HCT116 (cell line): ENCODE data around the gene IMPACT. TPM values are rescaled to one million over a fixed set of nuclear protein-coding genes. Genes with fewer than 3 reads are reported as not detected.

ENCODE experiments used
- ATAC-seq: fragments of 200-7000 bp; cut with Tn5 transposase; 2 replicates; pipeline ENCODE4 v1.9.1; 2020; ENCODE audit warnings: mild to moderate bottlenecking, moderate library complexity
- BruUV-seq: library from RNA; stranded (reverse); fragments of 400-500 nt; replicated peaks from 2 replicates; lab custom pipeline; 2021; lab: Mats Ljungman, UMichigan
- CTCF ChIA-PET: fragments of 300-600 bp; sonication (Branson Sonifier 250); formaldehyde crosslinking; loops from one replicate; lab custom pipeline; 2021; ENCODE audit warnings: antibody characterized with exemption; lab: Charles Lee
- POLR2A ChIA-PET: fragments of 300-600, 350-600 bp; sonication (Branson Sonifier 250); formaldehyde crosslinking; loops from one replicate; lab custom pipeline; 2021; ENCODE audit warnings: antibody characterized with exemption; lab: Charles Lee
- RAD21 ChIA-PET, 2 experiments: fragments of 300-600 bp; sonication (Branson Sonifier 250); formaldehyde crosslinking; loops; one replicate each; lab custom pipeline; 2023; ENCODE audit warnings: low total read pairs in 2 of 2; ENCODE audit not compliant: uncharacterized antibody in 2 of 2, unreplicated experiment in 2 of 2, low non-redundant PET in 1 of 2; lab: Charles Lee
- DNase-seq: peaks from one replicate; pipeline ENCODE4 v3.0.0-alpha.2; 2010; ENCODE audit warnings: low read depth, low spot score
- H2AFZ ChIP-seq: fragments of 200-600 bp; shearing (Covaris generic), sonication (generic); 2 replicates; pipeline ENCODE4 v1.6.1; 2017; ENCODE audit warnings: low read depth, mixed run types, mixed read lengths, antibody characterized with exemption, low read length; ENCODE audit not compliant: poor library complexity, severe bottlenecking
- H3K27ac ChIP-seq: 2 replicates; pipeline ENCODE4 v1.5.1; 2012; ENCODE audit warnings: low read depth, low read length
- H3K27me3 ChIP-seq: fragments of 200-600 bp; sonication (generic); 2 replicates; pipeline ENCODE4 v1.6.1; 2016; ENCODE audit warnings: mixed run types, low read length, mixed read lengths; ENCODE audit not compliant: insufficient read depth
- H3K36me3 ChIP-seq, 2 experiments: fragments of 200-500 bp in 1 of 2; fragments of 200-600 bp in 1 of 2; sonication (Bioruptor generic) in 1 of 2; sonication (generic) in 1 of 2; 2 replicates each; pipeline versions ENCODE4 v1.5.1 to v1.6.1; 2014 to 2016; ENCODE audit warnings: low read length in 2 of 2, inconsistent platforms in 1 of 2, mixed read lengths in 1 of 2, mixed run types in 1 of 2; ENCODE audit not compliant: insufficient read depth in 2 of 2, control insufficient read depth in 1 of 2
- H3K4me1 ChIP-seq, 2 experiments: fragments of 200-600 bp in 1 of 2; sonication (generic) in 1 of 2; 2 replicates each; pipeline versions ENCODE4 v1.5.1 to v1.6.1; 2012 to 2017; ENCODE audit warnings: low read length in 2 of 2, inconsistent platforms in 1 of 2, mild to moderate bottlenecking in 1 of 2, mixed read lengths in 1 of 2, mixed run types in 1 of 2, moderate library complexity in 1 of 2; ENCODE audit not compliant: insufficient read depth in 2 of 2, control insufficient read depth in 1 of 2
- H3K4me2 ChIP-seq: fragments of 200-600 bp; sonication (generic); 2 replicates; pipeline ENCODE4 v1.6.1; 2017; ENCODE audit warnings: mixed run types, low read length, mixed read lengths
- H3K4me3 ChIP-seq, 2 experiments: fragments of 200-600 bp in 1 of 2; sonication (generic) in 1 of 2; replicated peaks in 1 of 2; 2 replicates each; pipeline ENCODE4 v1.5.1; 2011 to 2016; ENCODE audit warnings: low read length in 2 of 2, control low read depth in 1 of 2, low read depth in 1 of 2, mild to moderate bottlenecking in 1 of 2, mixed read lengths in 1 of 2, mixed run types in 1 of 2
- H3K79me2 ChIP-seq: fragments of 200-600 bp; sonication (generic); 2 replicates; pipeline ENCODE4 v1.6.1; 2017; ENCODE audit warnings: mild to moderate bottlenecking, mixed run types, low read length, moderate library complexity, mixed read lengths; ENCODE audit not compliant: insufficient read depth
- H3K9ac ChIP-seq: fragments of 200-600 bp; sonication (generic); 2 replicates; pipeline ENCODE4 v1.6.1; 2016; ENCODE audit warnings: low read length, mixed read lengths
- H3K9me2 ChIP-seq: fragments of 200-600 bp; sonication (generic), shearing (Covaris generic); 2 replicates; pipeline ENCODE4 v1.6.1; 2017; ENCODE audit warnings: mixed run types, mild to moderate bottlenecking, moderate library complexity; ENCODE audit not compliant: insufficient read depth
- H3K9me3 ChIP-seq, 2 experiments: fragments of 200-500 bp in 1 of 2; fragments of 200-600 bp in 1 of 2; sonication (Bioruptor generic) in 1 of 2; sonication (generic) in 1 of 2; 2 replicates each; pipeline ENCODE4 v1.6.1; 2014 to 2017; ENCODE audit warnings: low read length in 2 of 2, mixed read lengths in 2 of 2, inconsistent platforms in 1 of 2, low read depth in 1 of 2, mild to moderate bottlenecking in 1 of 2, mixed run types in 1 of 2, moderate library complexity in 1 of 2; ENCODE audit not compliant: control insufficient read depth in 1 of 2, insufficient read depth in 1 of 2
- H4K20me1 ChIP-seq: fragments of 200-600 bp; sonication (generic), shearing (Covaris generic); 2 replicates; pipeline ENCODE4 v1.6.1; 2017; ENCODE audit warnings: mixed run types, mild to moderate bottlenecking, moderate library complexity; ENCODE audit not compliant: insufficient read depth
- CBX3 ChIP-seq: IDR thresholded peaks from 2 replicates; pipeline ENCODE4 v1.6.1; 2012; ENCODE audit warnings: low read depth
- EGR1 ChIP-seq: IDR thresholded peaks from 2 replicates; pipeline ENCODE4 v1.6.1; 2012; ENCODE audit warnings: low read depth
- EZH2 ChIP-seq: fragments of 200-600 bp; sonication (generic); IDR thresholded peaks from 2 replicates; pipeline ENCODE4 v1.6.1; 2017; ENCODE audit warnings: antibody characterized with exemption, mixed run types
- EZH2phosphoT487 ChIP-seq: fragments of 200-600 bp; IDR thresholded peaks from 2 replicates; pipeline ENCODE4 v1.6.1; 2018; ENCODE audit warnings: antibody characterized with exemption, borderline replicate concordance
- FOSL1 ChIP-seq: IDR thresholded peaks from 2 replicates; pipeline ENCODE4 v1.6.1; 2012; ENCODE audit warnings: low read depth
- JUND ChIP-seq: IDR thresholded peaks from 2 replicates; pipeline ENCODE4 v1.6.1; 2012
- POLR2A ChIP-seq: IDR thresholded peaks from 2 replicates; pipeline ENCODE4 v1.7.0; 2011; ENCODE audit warnings: borderline replicate concordance; ENCODE audit not compliant: insufficient read depth, insufficient read length; ENCODE audit errors: extremely low read depth
- RAD21 ChIP-seq: IDR thresholded peaks from 2 replicates; pipeline ENCODE4 v1.6.1; 2012; ENCODE audit warnings: low read depth, mild to moderate bottlenecking
- SRF ChIP-seq: IDR thresholded peaks from 2 replicates; pipeline ENCODE4 v1.6.1; 2012; ENCODE audit warnings: low read depth
- YY1 ChIP-seq: IDR thresholded peaks from 2 replicates; pipeline ENCODE4 v1.6.1; 2011; ENCODE audit warnings: low read length, low read depth, moderate library complexity, mild to moderate bottlenecking; ENCODE audit not compliant: insufficient replicate concordance; ENCODE audit errors: extremely low read depth
- intact Hi-C: fragments of 100-400 bp; cut with micrococcal nuclease; formaldehyde crosslinking; loops from 2 replicates; pipeline ENCODE4 v1.10.0; 2022
- total RNA-seq: library from RNA; stranded (reverse); gene quantifications from one replicate; pipeline ENCODE4 v1.2.1, GENCODE V29; 2021; ENCODE audit not compliant: unreplicated experiment
- TF ChIP-seq, protein P1 (sequence below): IDR thresholded peaks from 2 replicates; pipeline ENCODE4 v1.6.1; 2012
- TF ChIP-seq, protein P2 (sequence below): IDR thresholded peaks from 2 replicates; pipeline ENCODE4 v1.6.1; 2012; ENCODE audit warnings: low read depth

IMPACT gene
- total RNA-seq, 1 experiment from 2014 or later, result 46.4 TPM

DNA sequence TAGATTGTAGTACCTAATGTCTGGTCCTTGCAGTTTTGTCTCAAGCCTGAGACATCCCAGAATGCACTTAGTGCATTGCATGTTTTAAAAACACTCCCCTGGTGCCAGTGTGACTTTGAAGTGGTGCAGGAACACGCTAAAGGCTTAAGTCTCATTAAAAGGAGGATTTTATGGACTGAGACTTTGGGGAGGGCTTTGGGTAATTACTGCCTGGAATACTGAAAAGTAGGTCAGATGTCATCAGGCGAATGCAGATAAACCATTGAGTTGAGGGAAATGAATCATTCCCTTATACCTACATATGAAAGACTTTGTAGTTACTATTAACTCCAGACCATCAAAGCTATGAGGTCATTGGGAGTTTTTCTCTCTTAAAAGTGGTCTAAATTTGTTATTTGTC is 25.9 kb upstream of the IMPACT start:
- DNase-seq (no peak), ATAC-seq (no peak)
- Histone ChIP-seq H4K20me1 (no peaks in the 10 kb centered on the region), H3K79me2 (peaks cover 11% of the 10 kb centered on the region), H3K4me3 (no peak overlapping the region), H3K36me3 (no peaks in the 10 kb centered on the region), H3K27ac (peak overlapping the region; percentile 26; the same call in 1 of the 2 replicates), H3K9me2 (no peaks in the 10 kb centered on the region), H3K4me2 (peak overlapping the region; percentile 50), H3K9me3 (no peaks in the 10 kb centered on the region), H2AFZ (no peak overlapping the region), H3K27me3 (no peaks in the 10 kb centered on the region), H3K9ac (no peak overlapping the region), H3K4me1 (peaks cover 42 to 50% of the 10 kb centered on the region in 2 experiments)
- BruUV-seq, result no TSS peak
- RAD21 ChIA-PET, result no interaction called here
- CTCF ChIA-PET, result no interaction called here
- POLR2A ChIA-PET, result no interaction called here
- intact Hi-C loops, result no loop called here
- TF ChIP-seq EGR1 (no peak), RAD21 (no peak), YY1 (no peak), EZH2phosphoT487 (no peak), POLR2A (no peak), JUND (no peak), FOSL1 (no peak), EZH2 (no peak), CBX3 (no peak), SRF (no peak)
- TF ChIP-seq, protein P1, sequence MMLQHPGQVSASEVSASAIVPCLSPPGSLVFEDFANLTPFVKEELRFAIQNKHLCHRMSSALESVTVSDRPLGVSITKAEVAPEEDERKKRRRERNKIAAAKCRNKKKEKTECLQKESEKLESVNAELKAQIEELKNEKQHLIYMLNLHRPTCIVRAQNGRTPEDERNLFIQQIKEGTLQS, result no peak
- TF ChIP-seq, protein P2, sequence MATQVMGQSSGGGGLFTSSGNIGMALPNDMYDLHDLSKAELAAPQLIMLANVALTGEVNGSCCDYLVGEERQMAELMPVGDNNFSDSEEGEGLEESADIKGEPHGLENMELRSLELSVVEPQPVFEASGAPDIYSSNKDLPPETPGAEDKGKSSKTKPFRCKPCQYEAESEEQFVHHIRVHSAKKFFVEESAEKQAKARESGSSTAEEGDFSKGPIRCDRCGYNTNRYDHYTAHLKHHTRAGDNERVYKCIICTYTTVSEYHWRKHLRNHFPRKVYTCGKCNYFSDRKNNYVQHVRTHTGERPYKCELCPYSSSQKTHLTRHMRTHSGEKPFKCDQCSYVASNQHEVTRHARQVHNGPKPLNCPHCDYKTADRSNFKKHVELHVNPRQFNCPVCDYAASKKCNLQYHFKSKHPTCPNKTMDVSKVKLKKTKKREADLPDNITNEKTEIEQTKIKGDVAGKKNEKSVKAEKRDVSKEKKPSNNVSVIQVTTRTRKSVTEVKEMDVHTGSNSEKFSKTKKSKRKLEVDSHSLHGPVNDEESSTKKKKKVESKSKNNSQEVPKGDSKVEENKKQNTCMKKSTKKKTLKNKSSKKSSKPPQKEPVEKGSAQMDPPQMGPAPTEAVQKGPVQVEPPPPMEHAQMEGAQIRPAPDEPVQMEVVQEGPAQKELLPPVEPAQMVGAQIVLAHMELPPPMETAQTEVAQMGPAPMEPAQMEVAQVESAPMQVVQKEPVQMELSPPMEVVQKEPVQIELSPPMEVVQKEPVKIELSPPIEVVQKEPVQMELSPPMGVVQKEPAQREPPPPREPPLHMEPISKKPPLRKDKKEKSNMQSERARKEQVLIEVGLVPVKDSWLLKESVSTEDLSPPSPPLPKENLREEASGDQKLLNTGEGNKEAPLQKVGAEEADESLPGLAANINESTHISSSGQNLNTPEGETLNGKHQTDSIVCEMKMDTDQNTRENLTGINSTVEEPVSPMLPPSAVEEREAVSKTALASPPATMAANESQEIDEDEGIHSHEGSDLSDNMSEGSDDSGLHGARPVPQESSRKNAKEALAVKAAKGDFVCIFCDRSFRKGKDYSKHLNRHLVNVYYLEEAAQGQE, result no peak
